ENCODE results near the gene CAPZB. TPM values are rescaled to one million over a fixed set of nuclear protein-coding genes. Genes with fewer than 3 reads are reported as not detected.

The CAPZB gene
- polyA plus RNA-seq, 3 donors: 290 to 504 (median 407) TPM

- no peak for DNase-seq
- Histone ChIP-seq H2AFZ (ENCODE audit: insufficient read depth, low read depth, low read length, poor library complexity, severe bottlenecking) (no peak overlapping the region), H3K9me3 (replicated peaks in 1 of 2; ENCODE audit: control insufficient read depth in 1 of 2, insufficient read depth in 1 of 2, low read length in 2 of 2) (no peaks in the 10 kb centered on the region), H4K20me1 (ENCODE audit: insufficient read depth, low read length) (peaks cover 98% of the 10 kb centered on the region), H3K4me3 (replicated peaks in 1 of 3; ENCODE audit: low read depth in 2 of 3, low read length in 3 of 3) (no peak overlapping the region), H3K36me3 (replicated peaks in 1 of 2; ENCODE audit: control insufficient read depth in 1 of 2, insufficient read depth in 2 of 2, low read length in 2 of 2) (peaks cover 60 to 99% of the 10 kb centered on the region in 2 donors), H3K4me1 (ENCODE audit: control insufficient read depth in 1 of 2, insufficient read depth in 2 of 2, low read length in 2 of 2) (no peaks in the 10 kb centered on the region), H3K4me2 (replicated peaks; ENCODE audit: extremely low read depth, low read length, poor library complexity, severe bottlenecking) (no peak overlapping the region), H3K27me3 (ENCODE audit: control insufficient read depth in 2 of 2, insufficient read depth in 2 of 2, low read length in 2 of 2) (no peaks in the 10 kb centered on the region), H3K9ac (ENCODE audit: insufficient read depth, low read length, poor library complexity, severe bottlenecking) (no peak overlapping the region), H3K27ac (ENCODE audit: low read depth in 1 of 2, low read length in 2 of 2) (no peak overlapping the region), H3K79me2 (ENCODE audit: insufficient read depth, low read length) (peaks cover 35% of the 10 kb centered on the region)
- intact Hi-C loops (cut with micrococcal nuclease): no loop called here
- 90% methylated on average over 4 of the region's 4 CpGs for WGBS (ENCODE audit: insufficient coverage)
- H3K4me3 Mint-ChIP-seq: no peak overlapping the region
- H3K27ac Mint-ChIP-seq: peak overlapping the region in 1 of 7 donors; percentile 26
- H3K9me3 Mint-ChIP-seq: peaks cover 0 to 4% (median 0%) of the 10 kb centered on the region in 7 donors
- peaks cover 72 to 87% of the 10 kb centered on the region in 2 donors for H3K36me3 Mint-ChIP-seq
- no peaks in the 10 kb centered on the region for H3K27me3 Mint-ChIP-seq (ENCODE audit: low read depth in 3 of 3)
- peaks cover 2% of the 10 kb centered on the region for H3K4me1 Mint-ChIP-seq
- TF ChIP-seq CTCF (IDR thresholded peaks at IDR 0.05): no peak
Observed at GRCh38 chr1:19384113-19384512, 101.2 kb downstream of the CAPZB start.

GRCh38 chr1:19382222-19382621 lies 103.1 kb downstream of the CAPZB start:
- H3K27ac ChIP-seq (ENCODE audit: low read depth in 1 of 2, low read length in 2 of 2): peak overlapping the region in 1 of 2 donors; percentile 35
- no peak overlapping the region for H3K9ac ChIP-seq (ENCODE audit: insufficient read depth, low read length, poor library complexity, severe bottlenecking)
- H3K27me3 ChIP-seq (ENCODE audit: control insufficient read depth in 2 of 2, insufficient read depth in 2 of 2, low read length in 2 of 2): no peaks in the 10 kb centered on the region
- WGBS (ENCODE audit: insufficient coverage): 71% methylated on average over 3 of the region's 4 CpGs
- no peaks in the 10 kb centered on the region for H3K4me1 Mint-ChIP-seq
- H4K20me1 ChIP-seq (ENCODE audit: insufficient read depth, low read length): peaks cover 98% of the 10 kb centered on the region
- no peak overlapping the region for H3K27ac Mint-ChIP-seq
- H3K9me3 ChIP-seq (replicated peaks in 1 of 2; ENCODE audit: control insufficient read depth in 1 of 2, insufficient read depth in 1 of 2, low read length in 2 of 2): no peaks in the 10 kb centered on the region
- H3K9me3 Mint-ChIP-seq: peaks cover 0 to 5% (median 0%) of the 10 kb centered on the region in 7 donors
- H3K27me3 Mint-ChIP-seq (ENCODE audit: low read depth in 3 of 3): no peaks in the 10 kb centered on the region
- DNase-seq: no peak
- H3K4me2 ChIP-seq (replicated peaks; ENCODE audit: extremely low read depth, low read length, poor library complexity, severe bottlenecking): no peak overlapping the region
- peaks cover 74 to 100% of the 10 kb centered on the region in 2 donors for H3K36me3 ChIP-seq (replicated peaks in 1 of 2; ENCODE audit: control insufficient read depth in 1 of 2, insufficient read depth in 2 of 2, low read length in 2 of 2)
- no peak overlapping the region for H3K4me3 Mint-ChIP-seq
- TF ChIP-seq CTCF (IDR thresholded peaks at IDR 0.05): no peak
- intact Hi-C loops (cut with micrococcal nuclease): no loop called here
- no peak overlapping the region for H3K4me3 ChIP-seq (replicated peaks in 1 of 3; ENCODE audit: low read depth in 2 of 3, low read length in 3 of 3)
- peaks cover 16% of the 10 kb centered on the region for H3K79me2 ChIP-seq (ENCODE audit: insufficient read depth, low read length)
- no peaks in the 10 kb centered on the region for H3K4me1 ChIP-seq (ENCODE audit: control insufficient read depth in 1 of 2, insufficient read depth in 2 of 2, low read length in 2 of 2)
- H3K36me3 Mint-ChIP-seq: peaks cover 77 to 92% of the 10 kb centered on the region in 2 donors
- H2AFZ ChIP-seq (ENCODE audit: insufficient read depth, low read depth, low read length, poor library complexity, severe bottlenecking): no peak overlapping the region

All from CD14-positive monocyte (primary cell).